ENCODE data around the gene CAMTA1.

CAMTA1 gene

GRCh38 chr1:7298749-7299151 lies 513.5 kb downstream of the CAMTA1 start:
- Histone ChIP-seq H3K9me3 (ENCODE audit: control insufficient read depth, insufficient read depth, low read length) (no peaks in the 10 kb centered on the region), H3K9ac (ENCODE audit: low read depth, low read length) (no peak overlapping the region), H3K4me1 (ENCODE audit: control insufficient read depth, insufficient read depth, low read length) (peaks cover 17% of the 10 kb centered on the region), H3K4me3 (ENCODE audit: low read depth, low read length) (no peak overlapping the region), H3K27me3 (ENCODE audit: control insufficient read depth, insufficient read depth, low read length) (no peaks in the 10 kb centered on the region), H3K36me3 (ENCODE audit: control insufficient read depth, insufficient read depth, low read length) (no peaks in the 10 kb centered on the region)

- no peaks in the 10 kb centered on the region for H3K27me3 ChIP-seq (ENCODE audit: control insufficient read depth, insufficient read depth, low read length)
- no peak overlapping the region for H3K4me3 ChIP-seq (ENCODE audit: low read depth, low read length)
- H3K9ac ChIP-seq (ENCODE audit: low read depth, low read length) = no peak overlapping the region
- H3K36me3 ChIP-seq (ENCODE audit: control insufficient read depth, insufficient read depth, low read length) = no peaks in the 10 kb centered on the region
- no peaks in the 10 kb centered on the region for H3K9me3 ChIP-seq (ENCODE audit: control insufficient read depth, insufficient read depth, low read length)
- H3K4me1 ChIP-seq (ENCODE audit: control insufficient read depth, insufficient read depth, low read length) = peaks cover 15% of the 10 kb centered on the region
These were observed 514.1 kb downstream of the CAMTA1 start for GRCh38 chr1:7299329-7299799.

GRCh38 chr1:7299994-7300393 lies 514.7 kb downstream of the CAMTA1 start:
- Histone ChIP-seq H3K9ac (ENCODE audit: low read depth, low read length) (no peak overlapping the region), H3K4me3 (ENCODE audit: low read depth, low read length) (no peak overlapping the region), H3K9me3 (ENCODE audit: control insufficient read depth, insufficient read depth, low read length) (no peaks in the 10 kb centered on the region), H3K36me3 (ENCODE audit: control insufficient read depth, insufficient read depth, low read length) (no peaks in the 10 kb centered on the region), H3K4me1 (ENCODE audit: control insufficient read depth, insufficient read depth, low read length) (peaks cover 15% of the 10 kb centered on the region), H3K27me3 (ENCODE audit: control insufficient read depth, insufficient read depth, low read length) (no peaks in the 10 kb centered on the region)

DNA sequence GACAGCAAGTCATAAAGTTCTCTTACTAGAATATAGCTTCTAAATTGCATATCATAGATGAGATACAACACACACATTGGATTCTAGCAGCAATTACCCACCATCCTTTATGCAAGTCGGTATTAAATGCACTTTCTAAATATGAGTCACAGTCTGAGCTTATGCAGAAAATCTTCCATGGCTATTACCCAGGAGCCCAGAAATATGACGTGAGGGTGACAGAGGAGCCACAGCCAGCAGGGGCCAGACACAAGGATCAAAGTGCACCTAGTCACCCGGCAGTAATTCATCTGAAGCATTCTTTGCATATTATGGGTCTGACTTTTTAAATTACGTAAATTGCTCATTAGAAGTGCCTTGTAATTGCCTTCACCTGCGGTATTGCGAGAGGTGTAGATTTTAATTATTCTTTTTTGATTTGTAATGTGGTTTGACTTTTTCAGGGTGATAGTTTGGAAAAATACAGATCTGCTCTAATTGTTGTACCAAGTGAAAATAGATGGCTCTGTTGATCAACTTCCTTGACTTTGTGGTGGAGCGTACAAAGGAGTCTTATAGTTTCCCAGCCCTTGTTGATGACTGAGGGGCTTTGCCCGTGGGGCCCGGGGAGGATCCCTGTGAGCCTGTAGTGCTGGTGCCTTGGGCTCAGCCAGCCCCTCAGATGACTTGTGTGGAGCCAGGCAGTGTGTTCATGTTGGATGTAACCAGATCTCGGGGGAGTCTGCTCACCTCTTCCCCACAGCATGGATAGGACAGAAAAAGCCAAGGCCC lies 515.8 kb downstream of the CAMTA1 start:
- Histone ChIP-seq H3K36me3 (ENCODE audit: control insufficient read depth, insufficient read depth, low read length) (no peaks in the 10 kb centered on the region), H3K4me3 (ENCODE audit: low read depth, low read length) (no peak overlapping the region), H3K9ac (ENCODE audit: low read depth, low read length) (no peak overlapping the region), H3K27me3 (ENCODE audit: control insufficient read depth, insufficient read depth, low read length) (no peaks in the 10 kb centered on the region), H3K9me3 (ENCODE audit: control insufficient read depth, insufficient read depth, low read length) (no peaks in the 10 kb centered on the region), H3K4me1 (ENCODE audit: control insufficient read depth, insufficient read depth, low read length) (peaks cover 15% of the 10 kb centered on the region)

- Histone ChIP-seq H3K4me3 (ENCODE audit: low read depth, low read length) (no peak overlapping the region), H3K27me3 (ENCODE audit: control insufficient read depth, insufficient read depth, low read length) (no peaks in the 10 kb centered on the region), H3K36me3 (ENCODE audit: control insufficient read depth, insufficient read depth, low read length) (no peaks in the 10 kb centered on the region), H3K9me3 (ENCODE audit: control insufficient read depth, insufficient read depth, low read length) (no peaks in the 10 kb centered on the region), H3K9ac (ENCODE audit: low read depth, low read length) (no peak overlapping the region), H3K4me1 (ENCODE audit: control insufficient read depth, insufficient read depth, low read length) (peaks cover 15% of the 10 kb centered on the region)
These were observed 516.4 kb downstream of the CAMTA1 start for GRCh38 chr1:7301664-7301981.

- H3K36me3 ChIP-seq (ENCODE audit: control insufficient read depth, insufficient read depth, low read length) = no peaks in the 10 kb centered on the region
- no peaks in the 10 kb centered on the region for H3K9me3 ChIP-seq (ENCODE audit: control insufficient read depth, insufficient read depth, low read length)
- H3K4me1 ChIP-seq (ENCODE audit: control insufficient read depth, insufficient read depth, low read length) = peaks cover 15% of the 10 kb centered on the region
- H3K9ac ChIP-seq (ENCODE audit: low read depth, low read length) = no peak overlapping the region
- H3K4me3 ChIP-seq (ENCODE audit: low read depth, low read length) = no peak overlapping the region
- no peaks in the 10 kb centered on the region for H3K27me3 ChIP-seq (ENCODE audit: control insufficient read depth, insufficient read depth, low read length)
These were observed 516.9 kb downstream of the CAMTA1 start for GRCh38 chr1:7302126-7302525.

- no peaks in the 10 kb centered on the region for H3K9me3 ChIP-seq (ENCODE audit: control insufficient read depth, insufficient read depth, low read length)
These were observed 517.6 kb downstream of the CAMTA1 start for GRCh38 chr1:7302873-7303272.

DNA sequence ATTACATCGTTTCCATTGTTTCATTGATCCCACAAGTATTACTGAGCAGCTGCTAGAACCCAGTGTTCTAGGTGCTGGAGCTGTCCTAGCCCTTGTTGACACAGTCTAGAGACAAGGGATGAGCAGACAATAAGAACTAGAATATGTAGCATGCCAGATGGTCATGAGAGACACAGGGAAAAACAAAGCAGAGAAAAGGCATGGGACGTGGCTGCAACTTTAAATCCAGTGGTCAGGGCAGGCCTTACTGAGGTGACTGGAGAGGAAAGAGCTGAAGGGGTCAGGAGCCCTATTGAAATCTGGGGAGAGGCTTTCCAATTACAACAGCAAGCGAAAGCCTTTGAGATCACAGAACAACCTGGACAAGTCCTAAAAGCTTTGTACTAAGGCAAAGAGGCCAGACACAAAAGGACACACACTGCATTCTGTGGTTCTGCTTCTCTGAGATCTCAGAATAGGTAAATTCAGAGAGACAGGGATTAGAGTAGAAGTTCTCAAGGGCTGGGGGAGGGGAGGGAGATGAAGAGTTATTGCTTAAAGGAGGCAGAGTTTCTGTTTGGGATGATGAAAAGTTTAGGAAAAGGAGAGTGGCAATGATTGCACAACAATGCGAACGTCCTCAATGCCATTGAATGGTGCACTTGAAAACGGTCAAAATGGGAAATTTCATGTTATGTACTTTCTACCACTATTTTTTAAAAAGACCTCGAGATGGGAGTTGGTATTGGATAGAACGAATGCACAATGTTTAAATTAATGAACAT lies 518.5 kb downstream of the CAMTA1 start:
- Histone ChIP-seq H3K4me1 (ENCODE audit: control insufficient read depth, insufficient read depth, low read length) (peaks cover 12% of the 10 kb centered on the region), H3K9ac (ENCODE audit: low read depth, low read length) (no peak overlapping the region), H3K36me3 (ENCODE audit: control insufficient read depth, insufficient read depth, low read length) (no peaks in the 10 kb centered on the region), H3K4me3 (ENCODE audit: low read depth, low read length) (no peak overlapping the region), H3K27me3 (ENCODE audit: control insufficient read depth, insufficient read depth, low read length) (no peaks in the 10 kb centered on the region), H3K9me3 (ENCODE audit: control insufficient read depth, insufficient read depth, low read length) (no peaks in the 10 kb centered on the region)

More at GRCh38 chr1:7302873-7303272, 517.6 kb downstream of the CAMTA1 start:
- Histone ChIP-seq H3K9ac (ENCODE audit: low read depth, low read length) (no peak overlapping the region), H3K4me1 (ENCODE audit: control insufficient read depth, insufficient read depth, low read length) (peaks cover 15% of the 10 kb centered on the region), H3K27me3 (ENCODE audit: control insufficient read depth, insufficient read depth, low read length) (no peaks in the 10 kb centered on the region), H3K36me3 (ENCODE audit: control insufficient read depth, insufficient read depth, low read length) (no peaks in the 10 kb centered on the region), H3K4me3 (ENCODE audit: low read depth, low read length) (no peak overlapping the region)

- Histone ChIP-seq H3K4me1 (ENCODE audit: control insufficient read depth, insufficient read depth, low read length) (no peaks in the 10 kb centered on the region), H3K9ac (ENCODE audit: low read depth, low read length) (no peak overlapping the region), H3K27me3 (ENCODE audit: control insufficient read depth, insufficient read depth, low read length) (no peaks in the 10 kb centered on the region), H3K4me3 (ENCODE audit: low read depth, low read length) (no peak overlapping the region), H3K9me3 (ENCODE audit: control insufficient read depth, insufficient read depth, low read length) (no peaks in the 10 kb centered on the region), H3K36me3 (ENCODE audit: control insufficient read depth, insufficient read depth, low read length) (no peaks in the 10 kb centered on the region)
These were observed 527.9 kb downstream of the CAMTA1 start for GRCh38 chr1:7313081-7313546.

GRCh38 chr1:7313826-7314225 lies 528.6 kb downstream of the CAMTA1 start:
- H3K4me1 ChIP-seq (ENCODE audit: control insufficient read depth, insufficient read depth, low read length) = no peaks in the 10 kb centered on the region
- H3K9ac ChIP-seq (ENCODE audit: low read depth, low read length) = no peak overlapping the region
- H3K9me3 ChIP-seq (ENCODE audit: control insufficient read depth, insufficient read depth, low read length) = no peaks in the 10 kb centered on the region
- no peaks in the 10 kb centered on the region for H3K36me3 ChIP-seq (ENCODE audit: control insufficient read depth, insufficient read depth, low read length)
- H3K27me3 ChIP-seq (ENCODE audit: control insufficient read depth, insufficient read depth, low read length) = no peaks in the 10 kb centered on the region
- H3K4me3 ChIP-seq (ENCODE audit: low read depth, low read length) = no peak overlapping the region

DNA sequence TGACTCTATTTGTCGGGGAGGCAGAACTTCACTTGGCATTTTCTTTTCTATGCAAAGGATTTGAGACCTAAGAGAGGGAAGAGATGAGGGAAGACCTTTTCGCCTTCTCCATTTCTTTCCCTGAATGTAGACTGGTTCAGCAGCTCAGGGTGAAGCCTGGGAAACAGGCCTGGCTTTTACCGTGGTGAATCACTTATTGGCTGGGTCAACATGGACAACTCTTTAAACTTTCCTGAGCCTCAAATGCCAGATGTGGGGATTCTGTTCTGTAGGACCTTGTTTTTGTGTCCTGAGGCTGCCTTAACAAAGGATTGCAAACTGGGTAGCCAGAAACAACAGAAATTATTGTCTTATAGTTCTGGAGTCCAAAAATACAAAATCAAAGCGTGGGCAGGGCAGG lies 530.1 kb downstream of the CAMTA1 start:
- Histone ChIP-seq H3K4me3 (ENCODE audit: low read depth, low read length) (no peak overlapping the region), H3K36me3 (ENCODE audit: control insufficient read depth, insufficient read depth, low read length) (no peaks in the 10 kb centered on the region), H3K9me3 (ENCODE audit: control insufficient read depth, insufficient read depth, low read length) (no peaks in the 10 kb centered on the region), H3K27me3 (ENCODE audit: control insufficient read depth, insufficient read depth, low read length) (no peaks in the 10 kb centered on the region), H3K9ac (ENCODE audit: low read depth, low read length) (no peak overlapping the region), H3K4me1 (ENCODE audit: control insufficient read depth, insufficient read depth, low read length) (no peaks in the 10 kb centered on the region)

DNA sequence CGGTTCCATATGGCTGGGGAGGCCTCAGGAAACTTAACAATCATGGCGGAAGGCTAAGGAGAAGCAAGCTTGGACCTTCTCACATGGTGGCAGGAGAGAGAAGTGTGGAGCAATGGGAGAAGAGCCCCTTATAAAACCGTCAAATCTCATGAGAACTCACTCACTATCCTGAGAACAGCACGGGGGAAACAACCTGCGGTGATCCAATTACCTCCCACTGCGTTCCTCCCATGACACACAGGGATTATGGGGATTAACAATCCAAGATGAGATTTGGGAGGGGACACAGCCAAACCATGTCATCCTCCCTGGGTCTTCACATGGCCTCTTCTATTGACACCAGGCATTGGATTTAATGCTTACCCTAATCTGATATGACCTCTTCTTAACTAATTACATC lies 530.7 kb downstream of the CAMTA1 start:
- no peaks in the 10 kb centered on the region for H3K9me3 ChIP-seq (ENCODE audit: control insufficient read depth, insufficient read depth, low read length)
- no peaks in the 10 kb centered on the region for H3K27me3 ChIP-seq (ENCODE audit: control insufficient read depth, insufficient read depth, low read length)
- H3K9ac ChIP-seq (ENCODE audit: low read depth, low read length) = no peak overlapping the region
- no peak overlapping the region for H3K4me3 ChIP-seq (ENCODE audit: low read depth, low read length)
- H3K36me3 ChIP-seq (ENCODE audit: control insufficient read depth, insufficient read depth, low read length) = no peaks in the 10 kb centered on the region
- H3K4me1 ChIP-seq (ENCODE audit: control insufficient read depth, insufficient read depth, low read length) = no peaks in the 10 kb centered on the region

All from iPS-15b (cell line).